Measurements from ENCODE around the gene EN2. TPM values are rescaled to one million over a fixed set of nuclear protein-coding genes. Genes with fewer than 3 reads are reported as not detected.

The EN2 gene
- total and polyA plus RNA-seq, 2 experiments from 2014 or later, result not detected

- Histone ChIP-seq H3K79me2 (ENCODE audit: insufficient read depth) (no peaks in the 10 kb centered on the region), H3K27me3 (replicated peaks; ENCODE audit: insufficient read depth) (peaks cover 90% of the 10 kb centered on the region), H3K9me3 (ENCODE audit: low read depth) (no peaks in the 10 kb centered on the region), H3K9ac (no peak overlapping the region), H3K4me3 (peak overlapping the region; percentile 74; the same call in 1 of the 2 replicates), H3K36me3 (ENCODE audit: low read depth) (no peaks in the 10 kb centered on the region), H3K9me2 (ENCODE audit: insufficient read depth) (no peaks in the 10 kb centered on the region), H3F3A (ENCODE audit: insufficient read depth) (no peaks in the 10 kb centered on the region), H3K27ac (no peak overlapping the region), H3K4me1 (ENCODE audit: insufficient read depth) (no peaks in the 10 kb centered on the region), H3K4me2 (ENCODE audit: unreplicated experiment) (peak overlapping the region; percentile 77), H4K20me1 (ENCODE audit: insufficient read depth) (no peaks in the 10 kb centered on the region), H2AFZ (peak overlapping the region; percentile 84; the same call in 1 of the 2 replicates)
- TF ChIP-seq EZH2 (IDR thresholded peaks at IDR 0.05; ENCODE audit: insufficient read depth, poor library complexity, severe bottlenecking), result no peak
- TF ChIP-seq EZH2phosphoT487 (IDR thresholded peaks at IDR 0.05; ENCODE audit: insufficient read depth, low read depth), result no peak
- 7 to 10% methylated on average over 26 to 27 of the region's 27 CpGs for WGBS, 2 experiments (ENCODE audit: low coverage in 1 of 2, low lambda C conversion rate in 2 of 2, missing lambda C conversion rate in 2 of 2)
- in situ Hi-C loops (cut with MboI), result no loop called here
- no peak for DNase-seq
Observed at GRCh38 chr7:155455776-155456737, 1.9 kb upstream of the EN2 start.

DNA sequence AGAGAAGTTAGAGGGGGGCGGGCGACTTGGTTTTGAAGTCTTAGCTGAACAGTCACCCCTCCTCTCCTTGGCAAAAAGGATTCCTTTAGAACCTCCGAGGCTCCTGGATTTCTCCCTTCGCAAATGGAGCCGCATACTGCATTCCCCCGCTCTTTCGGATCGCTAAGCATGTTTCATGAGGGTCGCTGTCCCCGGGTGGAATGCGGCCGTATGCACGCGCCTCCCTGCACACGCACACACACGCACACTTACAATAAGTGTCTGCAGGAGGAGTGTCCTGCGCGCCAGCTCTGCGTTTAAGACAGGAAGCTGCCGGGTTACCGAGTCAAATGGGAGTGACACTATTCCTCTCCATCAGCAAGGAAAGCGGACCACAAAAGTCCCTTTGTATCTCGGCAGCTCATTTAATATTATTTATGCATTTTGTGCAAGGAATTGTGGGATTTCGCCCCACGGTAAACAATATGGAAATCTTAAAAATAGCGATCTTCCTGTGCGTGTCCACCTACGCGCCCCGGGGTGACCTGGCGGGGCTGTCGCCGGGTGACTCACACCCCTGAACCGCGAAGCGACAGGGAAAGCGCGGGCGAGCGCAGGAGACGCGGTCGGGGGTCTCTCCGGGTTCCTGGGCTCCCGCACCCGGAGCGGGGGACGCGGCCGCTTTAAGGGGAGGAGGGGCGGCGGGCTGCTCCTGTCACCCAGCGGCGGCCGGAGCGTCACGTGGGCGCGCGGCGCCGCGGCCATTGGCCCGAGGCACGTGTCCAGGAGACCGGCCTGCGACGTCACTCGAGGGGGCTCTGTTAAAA, 988 bp upstream of the EN2 start:
- Histone ChIP-seq H3K27ac (no peak overlapping the region), H2AFZ (peak overlapping the region; percentile 84), H3K79me2 (ENCODE audit: insufficient read depth) (no peaks in the 10 kb centered on the region), H3K4me3 (peak overlapping the region; percentile 74), H3K9me2 (ENCODE audit: insufficient read depth) (no peaks in the 10 kb centered on the region), H3K9me3 (ENCODE audit: low read depth) (no peaks in the 10 kb centered on the region), H4K20me1 (ENCODE audit: insufficient read depth) (no peaks in the 10 kb centered on the region), H3F3A (ENCODE audit: insufficient read depth) (no peaks in the 10 kb centered on the region), H3K4me2 (ENCODE audit: unreplicated experiment) (peak overlapping the region; percentile 77), H3K27me3 (replicated peaks; ENCODE audit: insufficient read depth) (peaks cover 90% of the 10 kb centered on the region), H3K4me1 (ENCODE audit: insufficient read depth) (no peaks in the 10 kb centered on the region), H3K36me3 (ENCODE audit: low read depth) (no peaks in the 10 kb centered on the region), H3K9ac (no peak overlapping the region)
- no peak; the same call in 1 of the 2 replicates for TF ChIP-seq EZH2phosphoT487 (IDR thresholded peaks at IDR 0.05; ENCODE audit: insufficient read depth, low read depth)
- peak; percentile 92 for TF ChIP-seq EZH2 (IDR thresholded peaks at IDR 0.05; ENCODE audit: insufficient read depth, poor library complexity, severe bottlenecking)
- in situ Hi-C loops (cut with MboI), result no loop called here
- 1 to 2% methylated on average over 64 to 69 of the region's 69 CpGs for WGBS, 2 experiments (ENCODE audit: low coverage in 1 of 2, low lambda C conversion rate in 2 of 2, missing lambda C conversion rate in 2 of 2)
- DNase-seq, result peak; percentile 80

GRCh38 chr7:155457544-155458110, 302 bp upstream of the EN2 start:
- TF ChIP-seq EZH2phosphoT487 (IDR thresholded peaks at IDR 0.05; ENCODE audit: insufficient read depth, low read depth), result no peak
- no peak for TF ChIP-seq EZH2 (IDR thresholded peaks at IDR 0.05; ENCODE audit: insufficient read depth, poor library complexity, severe bottlenecking)
- H3K9me2 ChIP-seq (ENCODE audit: insufficient read depth), result no peaks in the 10 kb centered on the region
- no peaks in the 10 kb centered on the region for H3F3A ChIP-seq (ENCODE audit: insufficient read depth)
- peak overlapping the region; percentile 84 for H2AFZ ChIP-seq
- 7 to 11% methylated on average over 19 to 46 of the region's 98 CpGs for WGBS, 2 experiments (ENCODE audit: low coverage in 1 of 2, low lambda C conversion rate in 2 of 2, missing lambda C conversion rate in 2 of 2)
- H3K79me2 ChIP-seq (ENCODE audit: insufficient read depth), result no peaks in the 10 kb centered on the region
- no peak overlapping the region for H3K27ac ChIP-seq
- H3K9ac ChIP-seq, result no peak overlapping the region
- no peaks in the 10 kb centered on the region for H3K9me3 ChIP-seq (ENCODE audit: low read depth)
- no peaks in the 10 kb centered on the region for H3K4me1 ChIP-seq (ENCODE audit: insufficient read depth)
- in situ Hi-C loops (cut with MboI), result no loop called here
- no peaks in the 10 kb centered on the region for H3K36me3 ChIP-seq (ENCODE audit: low read depth)
- no peaks in the 10 kb centered on the region for H4K20me1 ChIP-seq (ENCODE audit: insufficient read depth)
- H3K4me2 ChIP-seq (ENCODE audit: unreplicated experiment), result peak overlapping the region; percentile 25
- peaks cover 90% of the 10 kb centered on the region for H3K27me3 ChIP-seq (replicated peaks; ENCODE audit: insufficient read depth)
- DNase-seq, result peak; percentile 35
- peak overlapping the region; percentile 74 for H3K4me3 ChIP-seq

Data from GM23248 (cell line).